Mesenchymal stem cell (in vitro differentiated cells and primary cell): ENCODE data around the gene DDX52. TPM values are rescaled to one million over a fixed set of nuclear protein-coding genes. Genes with fewer than 3 reads are reported as not detected.

ENCODE experiments used
- small RNA-seq: library from polyadenylated mRNA; stranded (forward); fragments of <200 nt; extraction: miRNeasy Mini kit (QIAGEN cat#:217004); gene quantifications from one replicate; pipeline ENCODE3, GENCODE V24; 2013; ENCODE audit warnings: low read depth

Gene DDX52

Small RNA genes within 50 kb of the gene (small RNA-seq; reads per million reads assigned to genes)
- gene MIR378J, result not detected
